Measurements from ENCODE around the gene RNF215. TPM values are rescaled to one million over a fixed set of nuclear protein-coding genes. Genes with fewer than 3 reads are reported as not detected.

Gene RNF215
- total and polyA plus RNA-seq, 2 experiments from 2014 or later: 7.2 to 18.1 TPM

DNA sequence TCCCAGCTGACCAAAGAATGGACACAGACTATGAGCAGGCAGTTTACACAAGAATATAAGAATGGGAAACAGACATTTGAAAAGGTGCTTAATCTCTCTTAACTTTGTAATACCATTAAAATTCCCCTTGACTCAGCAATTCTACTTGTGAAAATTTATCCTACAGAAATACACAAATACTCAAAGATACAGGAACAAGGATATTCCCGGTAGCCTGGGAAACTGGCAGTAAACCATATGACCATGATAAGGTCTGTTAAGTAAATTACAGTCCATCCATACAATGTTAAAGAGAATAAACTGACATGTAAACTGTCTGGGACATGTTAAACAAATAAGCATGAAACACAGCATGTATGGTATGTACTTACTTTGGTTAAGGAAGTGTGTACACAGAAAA is 29.6 kb upstream of the RNF215 start:
- Histone ChIP-seq H3K9me3 (ENCODE audit: low read depth) (no peaks in the 10 kb centered on the region), H3K27me3 (no peaks in the 10 kb centered on the region), H3K4me2 (no peak overlapping the region), H4K20me1 (ENCODE audit: insufficient read depth, poor library complexity, severe bottlenecking) (no peaks in the 10 kb centered on the region), H3K36me3 (replicated peaks; ENCODE audit: insufficient read depth, low read depth) (no peaks in the 10 kb centered on the region), H3K9me2 (replicated peaks; ENCODE audit: insufficient read depth) (no peaks in the 10 kb centered on the region), H2AFZ (no peak overlapping the region), H3K4me1 (ENCODE audit: insufficient read depth) (peaks cover 52% of the 10 kb centered on the region), H3K27ac (peak overlapping the region; percentile 74), H3K79me2 (peaks cover 8% of the 10 kb centered on the region), H3K4me3 (no peak overlapping the region)
- WGBS (ENCODE audit: low lambda C conversion rate, missing lambda C conversion rate): 50% methylated on average over 1 of the region's 1 CpG
- no peak for DNase-seq (ENCODE audit: low spot score)
- TF ChIP-seq EZH2phosphoT487 (IDR thresholded peaks at IDR 0.05; ENCODE audit: low read depth, severe bottlenecking, unreplicated experiment): no peak
- no peak for TF ChIP-seq EZH2 (IDR thresholded peaks at IDR 0.05; ENCODE audit: borderline replicate concordance)
- TF ChIP-seq, protein P1, sequence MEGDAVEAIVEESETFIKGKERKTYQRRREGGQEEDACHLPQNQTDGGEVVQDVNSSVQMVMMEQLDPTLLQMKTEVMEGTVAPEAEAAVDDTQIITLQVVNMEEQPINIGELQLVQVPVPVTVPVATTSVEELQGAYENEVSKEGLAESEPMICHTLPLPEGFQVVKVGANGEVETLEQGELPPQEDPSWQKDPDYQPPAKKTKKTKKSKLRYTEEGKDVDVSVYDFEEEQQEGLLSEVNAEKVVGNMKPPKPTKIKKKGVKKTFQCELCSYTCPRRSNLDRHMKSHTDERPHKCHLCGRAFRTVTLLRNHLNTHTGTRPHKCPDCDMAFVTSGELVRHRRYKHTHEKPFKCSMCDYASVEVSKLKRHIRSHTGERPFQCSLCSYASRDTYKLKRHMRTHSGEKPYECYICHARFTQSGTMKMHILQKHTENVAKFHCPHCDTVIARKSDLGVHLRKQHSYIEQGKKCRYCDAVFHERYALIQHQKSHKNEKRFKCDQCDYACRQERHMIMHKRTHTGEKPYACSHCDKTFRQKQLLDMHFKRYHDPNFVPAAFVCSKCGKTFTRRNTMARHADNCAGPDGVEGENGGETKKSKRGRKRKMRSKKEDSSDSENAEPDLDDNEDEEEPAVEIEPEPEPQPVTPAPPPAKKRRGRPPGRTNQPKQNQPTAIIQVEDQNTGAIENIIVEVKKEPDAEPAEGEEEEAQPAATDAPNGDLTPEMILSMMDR (IDR thresholded peaks at IDR 0.05; ENCODE audit: poor library complexity): no peak

DNA sequence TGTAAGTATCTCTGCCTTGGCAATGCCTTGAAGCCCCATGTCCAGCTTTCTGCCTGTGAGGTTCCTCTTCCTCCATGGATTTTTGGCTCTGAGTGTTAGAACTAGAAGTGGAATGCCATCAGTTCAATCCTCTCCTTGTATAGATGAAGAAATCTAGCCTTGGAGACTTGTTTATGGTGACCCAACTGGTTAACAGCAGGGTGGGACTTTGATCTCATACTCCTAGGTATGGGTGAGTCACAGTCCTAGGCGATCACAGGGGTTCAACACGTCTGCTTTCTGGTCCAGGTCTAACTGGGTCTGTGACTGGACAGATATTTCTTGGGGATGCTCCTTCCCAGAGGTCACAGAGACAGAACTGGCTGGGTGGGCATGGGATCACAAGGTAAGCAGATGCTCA is 29.2 kb upstream of the RNF215 start:
- Histone ChIP-seq H3K4me1 (ENCODE audit: insufficient read depth) (peaks cover 50% of the 10 kb centered on the region), H3K27me3 (no peaks in the 10 kb centered on the region), H4K20me1 (ENCODE audit: insufficient read depth, poor library complexity, severe bottlenecking) (no peaks in the 10 kb centered on the region), H2AFZ (no peak overlapping the region), H3K4me3 (no peak overlapping the region), H3K9me3 (ENCODE audit: low read depth) (no peaks in the 10 kb centered on the region), H3K9me2 (replicated peaks; ENCODE audit: insufficient read depth) (no peaks in the 10 kb centered on the region), H3K27ac (peak overlapping the region; percentile 74), H3K36me3 (replicated peaks; ENCODE audit: insufficient read depth, low read depth) (no peaks in the 10 kb centered on the region), H3K4me2 (peak overlapping the region; percentile 21), H3K79me2 (peaks cover 8% of the 10 kb centered on the region)
- DNase-seq (ENCODE audit: low spot score): peak; percentile 64
- 61% methylated on average over 2 of the region's 2 CpGs for WGBS (ENCODE audit: low lambda C conversion rate, missing lambda C conversion rate)
- TF ChIP-seq, protein P1 (IDR thresholded peaks at IDR 0.05; ENCODE audit: poor library complexity): no peak
- TF ChIP-seq EZH2phosphoT487 (IDR thresholded peaks at IDR 0.05; ENCODE audit: low read depth, severe bottlenecking, unreplicated experiment) (no peak), EZH2 (IDR thresholded peaks at IDR 0.05; ENCODE audit: borderline replicate concordance) (no peak)

DNA sequence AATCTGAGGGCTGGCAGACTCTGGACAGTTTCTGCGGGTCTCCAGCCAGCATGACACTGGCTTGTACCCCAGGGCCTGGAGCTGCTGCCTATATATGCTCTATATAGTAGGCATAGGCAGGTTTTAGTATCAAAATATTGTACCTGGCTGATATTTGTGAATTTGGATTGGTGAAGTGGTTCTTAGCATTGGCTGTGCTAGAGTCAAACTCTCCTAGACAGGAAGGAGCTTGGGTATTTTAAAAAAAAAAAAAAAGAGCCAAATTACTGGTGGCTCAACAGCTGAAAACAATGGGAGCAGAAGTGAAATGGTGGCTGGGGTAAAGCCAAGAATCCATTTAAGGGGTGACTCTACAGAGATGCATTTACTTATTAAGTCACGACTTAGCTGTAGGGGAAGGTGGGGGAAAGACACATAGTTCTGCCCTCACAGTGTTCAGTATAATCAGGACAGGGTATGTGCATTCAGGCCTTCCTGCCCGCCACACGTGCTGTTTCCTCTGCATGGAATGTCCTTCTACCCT is 27.4 kb upstream of the RNF215 start:
- DNase-seq (ENCODE audit: low spot score): no peak
- Histone ChIP-seq H2AFZ (no peak overlapping the region), H3K27ac (no peak overlapping the region), H3K9me3 (ENCODE audit: low read depth) (no peaks in the 10 kb centered on the region), H3K27me3 (no peaks in the 10 kb centered on the region), H3K4me1 (ENCODE audit: insufficient read depth) (peaks cover 32% of the 10 kb centered on the region), H3K36me3 (replicated peaks; ENCODE audit: insufficient read depth, low read depth) (no peaks in the 10 kb centered on the region), H3K9me2 (replicated peaks; ENCODE audit: insufficient read depth) (no peaks in the 10 kb centered on the region), H3K4me3 (no peak overlapping the region), H3K79me2 (peaks cover 5% of the 10 kb centered on the region), H3K4me2 (no peak overlapping the region), H4K20me1 (ENCODE audit: insufficient read depth, poor library complexity, severe bottlenecking) (no peaks in the 10 kb centered on the region)
- 85% methylated on average over 4 of the region's 4 CpGs for WGBS (ENCODE audit: low lambda C conversion rate, missing lambda C conversion rate)
- TF ChIP-seq, protein P1 (IDR thresholded peaks at IDR 0.05; ENCODE audit: poor library complexity): no peak
- TF ChIP-seq EZH2 (IDR thresholded peaks at IDR 0.05; ENCODE audit: borderline replicate concordance) (no peak), EZH2phosphoT487 (IDR thresholded peaks at IDR 0.05; ENCODE audit: low read depth, severe bottlenecking, unreplicated experiment) (no peak)

All from hepatocyte (in vitro differentiated cells).